Measurements from ENCODE around the gene MGP.

DNA sequence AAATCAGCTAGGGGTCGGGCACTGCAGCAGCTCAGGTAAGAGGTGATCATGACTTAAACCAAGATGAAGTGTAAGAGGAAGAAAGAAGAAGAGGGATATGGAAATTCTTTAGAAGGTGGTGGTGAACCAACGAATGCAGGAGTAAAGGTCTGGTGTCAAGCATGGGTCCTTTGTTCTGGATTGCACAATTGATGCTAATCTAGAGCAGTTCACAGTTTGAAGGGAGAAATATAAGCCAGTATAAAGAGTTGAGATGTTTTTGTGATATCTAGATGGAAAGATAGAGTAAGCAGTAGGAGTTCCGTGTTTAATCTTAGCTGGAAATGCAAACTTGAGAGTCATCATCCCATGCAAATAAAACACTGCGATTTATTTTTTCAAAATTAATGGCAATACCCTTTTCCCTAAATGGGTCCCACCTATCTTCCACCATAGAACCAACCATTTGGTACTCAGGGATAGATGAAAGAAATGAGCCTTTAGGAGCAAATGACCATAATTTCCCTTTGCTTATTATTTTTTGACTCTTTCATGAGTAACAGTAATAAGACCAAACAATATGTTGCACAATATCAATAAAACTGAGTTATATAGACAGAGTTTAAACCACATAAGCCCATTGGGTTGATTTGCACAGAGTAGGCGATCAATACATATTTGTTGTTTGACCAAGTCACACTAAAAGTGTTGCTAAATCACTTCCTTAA lies 15.0 kb upstream of the MGP start:
- TF ChIP-seq EP300 (conservative IDR thresholded peaks at IDR 0.05; ENCODE audit: poor library complexity, severe bottlenecking) (no peak), POLR2AphosphoS5 (IDR thresholded peaks at IDR 0.05) (no peak), SMC3 (conservative IDR thresholded peaks at IDR 0.05; ENCODE audit: poor library complexity) (no peak)
